Subcutaneous adipose tissue (tissue), 4 donors: ENCODE data around the gene TRRAP. TPM values are rescaled to one million over a fixed set of nuclear protein-coding genes. Genes with fewer than 3 reads are reported as not detected.

ENCODE experiments used
- total RNA-seq, 4 donors: library from RNA; depleted of rRNA; stranded (reverse); fragments of >200 nt; gene quantifications; one replicate each; pipeline ENCODE4 v1.1.0, GENCODE V29; 2016
- TF ChIP-seq, protein P1 (sequence below): fragments of 450-650 bp; IDR thresholded peaks from one replicate; pipeline ENCODE4 v1.5.1; 2016; ENCODE audit warnings: low read depth, mild to moderate bottlenecking, control low read depth, antibody characterized with exemption, moderate library complexity

TRRAP gene
- total RNA-seq, 4 donors from 2014 or later, result 22.7 to 30.8 (median 28.4) TPM

DNA sequence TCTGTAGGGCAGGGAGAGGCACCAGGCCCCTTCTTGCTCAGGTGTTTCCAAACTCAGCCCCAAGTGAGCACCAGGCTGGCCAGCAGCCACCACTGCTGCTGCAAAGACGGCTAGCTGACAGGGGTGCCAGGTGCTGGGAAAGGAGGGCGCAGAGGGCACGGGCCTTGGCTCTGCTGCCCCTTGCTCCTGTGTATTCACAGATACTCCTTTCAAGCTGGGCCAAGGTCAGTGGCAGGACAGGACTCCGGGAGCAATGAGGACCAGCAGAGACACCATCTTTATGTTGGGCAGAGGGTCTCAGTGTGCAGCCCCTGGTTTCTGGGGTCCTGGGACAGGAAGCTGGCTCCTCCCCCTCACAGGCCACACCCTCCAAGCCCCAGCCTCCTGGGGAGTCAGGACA lies 155.4 kb downstream of the TRRAP start:
- TF ChIP-seq, protein P1, sequence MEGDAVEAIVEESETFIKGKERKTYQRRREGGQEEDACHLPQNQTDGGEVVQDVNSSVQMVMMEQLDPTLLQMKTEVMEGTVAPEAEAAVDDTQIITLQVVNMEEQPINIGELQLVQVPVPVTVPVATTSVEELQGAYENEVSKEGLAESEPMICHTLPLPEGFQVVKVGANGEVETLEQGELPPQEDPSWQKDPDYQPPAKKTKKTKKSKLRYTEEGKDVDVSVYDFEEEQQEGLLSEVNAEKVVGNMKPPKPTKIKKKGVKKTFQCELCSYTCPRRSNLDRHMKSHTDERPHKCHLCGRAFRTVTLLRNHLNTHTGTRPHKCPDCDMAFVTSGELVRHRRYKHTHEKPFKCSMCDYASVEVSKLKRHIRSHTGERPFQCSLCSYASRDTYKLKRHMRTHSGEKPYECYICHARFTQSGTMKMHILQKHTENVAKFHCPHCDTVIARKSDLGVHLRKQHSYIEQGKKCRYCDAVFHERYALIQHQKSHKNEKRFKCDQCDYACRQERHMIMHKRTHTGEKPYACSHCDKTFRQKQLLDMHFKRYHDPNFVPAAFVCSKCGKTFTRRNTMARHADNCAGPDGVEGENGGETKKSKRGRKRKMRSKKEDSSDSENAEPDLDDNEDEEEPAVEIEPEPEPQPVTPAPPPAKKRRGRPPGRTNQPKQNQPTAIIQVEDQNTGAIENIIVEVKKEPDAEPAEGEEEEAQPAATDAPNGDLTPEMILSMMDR, result no peak

DNA sequence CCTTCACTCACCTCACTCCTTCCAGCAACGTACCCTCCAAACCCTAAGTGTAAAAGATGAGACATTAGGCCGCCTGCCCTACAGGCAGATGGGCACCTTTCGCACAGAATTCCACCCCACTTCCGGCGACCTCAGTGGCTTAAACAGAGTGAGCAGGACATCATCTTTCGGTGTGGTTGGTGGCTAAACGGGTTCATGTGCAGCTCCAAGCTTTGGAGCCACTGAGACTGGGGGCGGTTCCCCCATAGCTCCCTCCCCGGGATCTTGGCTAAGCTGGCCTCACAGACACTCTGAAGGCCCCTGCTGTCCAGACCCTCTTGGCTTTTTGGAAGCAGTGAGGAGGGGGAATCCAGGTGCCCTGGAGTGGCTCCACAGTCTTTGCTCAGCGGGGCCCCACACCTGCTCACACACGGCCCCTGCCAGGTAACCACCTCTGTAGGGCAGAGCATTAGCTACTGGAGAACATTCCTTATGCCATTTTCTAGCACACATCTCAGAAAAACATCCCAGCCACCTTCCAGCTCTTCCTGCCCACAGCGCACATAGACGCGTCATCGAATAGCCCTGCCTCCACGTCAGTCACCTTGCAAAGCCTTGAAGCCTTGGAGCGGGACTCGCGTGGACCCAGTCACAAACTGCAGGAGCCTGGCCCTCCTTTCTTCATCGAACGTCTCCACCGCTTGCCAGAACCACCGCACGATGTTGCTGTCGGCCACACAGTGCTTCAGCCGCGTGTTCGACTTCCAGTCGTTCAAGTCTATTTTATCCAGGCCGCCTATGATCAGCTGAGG lies 156.8 kb downstream of the TRRAP start:
- TF ChIP-seq, protein P1, result no peak

DNA sequence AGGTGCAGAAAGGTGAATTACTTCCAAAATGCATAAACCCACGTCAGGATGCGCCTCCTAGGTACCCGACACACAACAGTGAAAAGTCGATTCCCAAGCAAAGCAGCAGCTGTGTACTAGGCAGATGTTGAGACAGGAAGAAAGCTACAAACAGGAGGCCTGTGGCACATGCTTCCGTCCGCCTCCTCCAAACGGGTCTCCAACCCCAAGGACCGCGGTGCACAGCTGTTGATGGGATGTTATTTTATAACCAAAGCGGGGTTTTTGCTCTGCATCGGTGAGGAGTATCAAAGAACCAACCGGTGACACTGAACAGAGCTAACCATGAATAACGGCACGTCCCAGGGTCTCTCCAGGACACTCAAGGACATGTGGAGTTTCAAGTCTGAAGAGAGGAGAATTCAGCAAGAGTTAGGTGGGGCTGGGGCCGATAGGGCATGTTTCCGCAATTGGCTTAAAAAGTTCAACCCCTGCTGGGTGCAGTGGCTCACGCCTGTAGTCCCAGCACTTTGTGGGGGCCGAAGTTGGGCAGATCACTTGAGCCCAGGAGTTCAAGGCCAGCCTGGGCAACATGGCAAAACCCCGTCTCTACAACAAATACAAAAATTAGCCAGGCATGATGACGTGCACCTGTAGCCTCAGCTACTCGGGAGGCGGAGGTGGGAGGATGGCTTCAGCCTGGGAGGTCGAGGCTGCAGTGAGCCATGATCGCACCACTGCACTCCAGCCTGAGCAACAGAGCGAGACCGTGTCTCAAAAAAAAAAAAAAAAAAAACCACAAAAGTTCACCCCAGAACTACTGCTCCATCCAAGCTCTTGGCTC lies 157.6 kb downstream of the TRRAP start:
- TF ChIP-seq, protein P1, result no peak

DNA sequence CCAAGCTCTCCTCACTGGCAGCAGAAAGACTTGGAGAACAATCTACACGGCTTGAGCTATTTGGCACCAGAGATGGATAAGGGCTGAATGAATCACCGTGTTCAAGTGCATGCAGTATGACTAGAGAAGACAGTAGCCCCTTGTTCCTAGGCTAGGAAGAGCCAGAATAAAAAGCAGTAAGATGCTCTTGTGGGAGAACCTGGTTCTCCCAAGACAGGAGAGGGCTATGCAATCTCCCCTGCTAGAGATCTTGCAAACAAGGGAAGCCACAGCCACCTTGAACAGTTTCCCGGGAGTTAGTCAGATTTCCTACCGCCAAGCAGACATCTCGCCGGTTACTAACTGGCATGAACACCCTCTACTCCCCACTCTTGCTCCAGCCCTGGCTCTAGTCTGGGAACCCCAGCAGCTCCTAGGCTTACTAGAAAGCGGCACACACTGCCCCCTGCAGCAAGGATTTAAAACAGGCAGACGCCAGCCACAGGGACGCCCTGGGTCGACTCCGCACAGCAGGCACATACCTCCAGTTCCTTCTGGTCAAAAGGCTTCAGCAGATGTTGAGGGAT lies 158.3 kb downstream of the TRRAP start:
- TF ChIP-seq, protein P1, result no peak

DNA sequence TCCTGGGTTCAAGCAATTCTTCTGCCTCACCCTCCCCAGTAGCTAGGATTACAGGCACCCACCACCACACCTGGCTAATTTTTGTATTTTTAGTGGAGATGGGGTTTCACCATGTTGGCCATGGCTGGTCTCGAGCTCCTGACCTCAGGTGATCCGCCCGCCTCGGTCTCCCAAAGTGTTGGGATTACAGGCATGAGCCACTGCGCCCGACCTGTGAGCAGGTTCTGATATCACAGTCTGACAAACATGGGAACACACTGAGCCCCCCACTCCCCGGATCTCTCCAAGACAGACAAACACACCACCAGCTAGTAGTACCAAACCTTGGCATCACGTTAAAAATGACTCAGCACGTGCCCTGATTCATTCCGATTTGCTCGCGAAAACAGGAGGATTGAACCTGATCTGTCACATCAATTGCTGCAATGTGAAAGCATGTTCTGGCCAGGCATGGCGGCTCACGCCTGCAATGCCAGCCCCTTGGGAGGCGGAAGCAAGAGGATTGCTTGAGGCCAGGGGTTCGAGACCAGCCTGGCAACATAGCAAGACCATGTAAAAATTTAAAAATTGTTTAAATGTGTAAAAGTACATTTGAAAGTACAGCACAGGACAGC lies 159.1 kb downstream of the TRRAP start:
- TF ChIP-seq, protein P1, result no peak

DNA sequence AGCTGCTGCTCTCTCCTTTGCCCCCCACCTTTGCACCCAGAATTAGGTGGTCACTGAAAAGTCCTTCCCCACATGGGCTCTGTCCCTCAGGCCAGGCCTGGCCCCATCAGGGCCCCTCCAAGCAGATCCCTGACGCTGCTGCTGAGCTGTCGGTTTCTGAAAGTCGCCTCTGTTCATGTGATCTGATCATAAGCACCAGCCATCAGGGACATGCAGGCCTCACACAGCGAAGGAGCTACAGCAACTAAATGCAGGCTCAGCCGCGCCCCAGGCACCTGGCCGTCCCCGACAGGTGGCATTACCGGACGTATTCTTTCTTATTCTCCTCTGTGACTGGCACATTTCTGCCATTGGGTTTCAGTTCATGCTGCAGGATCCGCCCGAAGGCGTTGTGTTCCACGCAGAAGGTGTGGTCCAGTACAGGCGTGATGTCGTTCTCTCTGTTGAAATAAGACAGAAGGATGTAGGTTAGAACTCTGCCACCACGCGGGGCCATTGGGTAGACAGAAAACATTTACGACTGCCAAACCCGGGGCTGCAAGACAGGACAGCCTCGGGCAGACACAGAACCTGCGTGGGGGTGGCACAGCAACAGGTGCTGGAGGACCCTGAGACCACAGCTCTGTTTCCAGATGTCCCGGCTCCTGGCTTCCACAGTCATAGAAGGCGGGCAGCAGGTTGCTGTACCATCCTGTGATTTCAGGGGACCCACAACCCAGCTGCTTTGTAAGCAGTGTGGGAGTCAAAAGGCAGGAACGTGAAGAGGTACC lies 159.9 kb downstream of the TRRAP start:
- TF ChIP-seq, protein P1, result no peak
